ENCODE measurements around the gene DOCK6.

DNA sequence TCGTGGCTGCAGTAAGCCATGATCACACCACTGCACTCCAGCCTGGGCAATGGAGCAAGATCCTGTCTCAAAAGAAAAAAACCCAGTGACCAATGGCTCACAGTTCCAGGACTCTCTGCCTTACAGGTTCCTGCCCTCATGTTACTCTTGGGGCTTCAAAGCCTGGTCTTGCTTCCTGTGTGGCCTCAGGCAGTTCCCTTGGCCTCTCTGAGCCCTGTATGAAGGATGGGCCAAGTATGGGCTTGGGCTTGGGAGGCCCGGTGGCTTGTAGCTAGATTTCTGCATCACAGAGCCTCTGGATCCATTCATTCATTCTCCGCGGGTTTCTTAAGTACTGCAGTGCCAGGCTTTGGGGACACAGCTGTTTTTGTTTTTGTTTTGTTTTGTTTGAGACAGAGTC is 32.9 kb upstream of the DOCK6 start:
- no peak for TF ChIP-seq POLR2A (IDR thresholded peaks at IDR 0.05)
- TF ChIP-seq, protein P1, sequence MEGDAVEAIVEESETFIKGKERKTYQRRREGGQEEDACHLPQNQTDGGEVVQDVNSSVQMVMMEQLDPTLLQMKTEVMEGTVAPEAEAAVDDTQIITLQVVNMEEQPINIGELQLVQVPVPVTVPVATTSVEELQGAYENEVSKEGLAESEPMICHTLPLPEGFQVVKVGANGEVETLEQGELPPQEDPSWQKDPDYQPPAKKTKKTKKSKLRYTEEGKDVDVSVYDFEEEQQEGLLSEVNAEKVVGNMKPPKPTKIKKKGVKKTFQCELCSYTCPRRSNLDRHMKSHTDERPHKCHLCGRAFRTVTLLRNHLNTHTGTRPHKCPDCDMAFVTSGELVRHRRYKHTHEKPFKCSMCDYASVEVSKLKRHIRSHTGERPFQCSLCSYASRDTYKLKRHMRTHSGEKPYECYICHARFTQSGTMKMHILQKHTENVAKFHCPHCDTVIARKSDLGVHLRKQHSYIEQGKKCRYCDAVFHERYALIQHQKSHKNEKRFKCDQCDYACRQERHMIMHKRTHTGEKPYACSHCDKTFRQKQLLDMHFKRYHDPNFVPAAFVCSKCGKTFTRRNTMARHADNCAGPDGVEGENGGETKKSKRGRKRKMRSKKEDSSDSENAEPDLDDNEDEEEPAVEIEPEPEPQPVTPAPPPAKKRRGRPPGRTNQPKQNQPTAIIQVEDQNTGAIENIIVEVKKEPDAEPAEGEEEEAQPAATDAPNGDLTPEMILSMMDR (IDR thresholded peaks at IDR 0.05), result no peak
